Astrocyte of the spinal cord (primary cell): ENCODE results near the gene KCNMB3.
"Not testable (repeated sequence)": the region's sequence is repeated elsewhere in the genome, so short reads cannot be mapped to it uniquely, and the experiment has no call there.

ENCODE experiments used
- DNase-seq: peaks from one replicate; pipeline ENCODE4 v3.0.0; 2011; ENCODE audit warnings: low read depth, low spot score
- H3K4me3 ChIP-seq: 2 replicates; pipeline ENCODE4 v1.5.1; 2011; ENCODE audit warnings: low read depth, mild to moderate bottlenecking, low read length, moderate library complexity
- CTCF ChIP-seq: IDR thresholded peaks from 2 replicates; pipeline ENCODE4 v1.5.1; 2012; ENCODE audit warnings: low read depth, mild to moderate bottlenecking, low read length, inconsistent platforms
- in situ Hi-C: cut with HindIII; loops from 2 replicates; pipeline ENCODE4 v1.10.0; 2017; ENCODE audit warnings: low sequenced_read_pairs

KCNMB3 gene

GRCh38 chr3:179265092-179265491, 14.2 kb upstream of the KCNMB3 start:
- DNase-seq = no peak
- no peak overlapping the region for H3K4me3 ChIP-seq
- in situ Hi-C loops = no loop called here
- no peak for TF ChIP-seq CTCF

- TF ChIP-seq CTCF = no peak
- no peak overlapping the region for H3K4me3 ChIP-seq
- in situ Hi-C loops = no loop called here
- no peak for DNase-seq
Measured at GRCh38 chr3:179264449-179264848, 13.5 kb upstream of the KCNMB3 start.

GRCh38 chr3:179263134-179263533, 12.2 kb upstream of the KCNMB3 start:
- no peak overlapping the region for H3K4me3 ChIP-seq
- TF ChIP-seq CTCF = no peak
- no peak for DNase-seq
- in situ Hi-C loops = no loop called here

GRCh38 chr3:179260949-179261765, 10.2 kb upstream of the KCNMB3 start:
- peak; percentile 57 for DNase-seq
- in situ Hi-C loops = no loop called here
- no peak for TF ChIP-seq CTCF
- peak overlapping the region; percentile 48 for H3K4me3 ChIP-seq

GRCh38 chr3:179259959-179260756, 9.2 kb upstream of the KCNMB3 start:
- in situ Hi-C loops, H3K4me3 ChIP-seq, DNase-seq: not testable (repeated sequence)

GRCh38 chr3:179258820-179259219, 7.9 kb upstream of the KCNMB3 start:
- no peak for TF ChIP-seq CTCF
- H3K4me3 ChIP-seq = no peak overlapping the region
- in situ Hi-C loops = no loop called here
- no peak for DNase-seq

GRCh38 chr3:179257742-179258141, 6.8 kb upstream of the KCNMB3 start:
- in situ Hi-C loops, DNase-seq, H3K4me3 ChIP-seq: not testable (repeated sequence)
